ENCODE data around the gene SLCO3A1.

Gene SLCO3A1

GRCh38 chr15:91936927-91937326 lies 83.4 kb downstream of the SLCO3A1 start:
- DNase-seq: no peak

DNA sequence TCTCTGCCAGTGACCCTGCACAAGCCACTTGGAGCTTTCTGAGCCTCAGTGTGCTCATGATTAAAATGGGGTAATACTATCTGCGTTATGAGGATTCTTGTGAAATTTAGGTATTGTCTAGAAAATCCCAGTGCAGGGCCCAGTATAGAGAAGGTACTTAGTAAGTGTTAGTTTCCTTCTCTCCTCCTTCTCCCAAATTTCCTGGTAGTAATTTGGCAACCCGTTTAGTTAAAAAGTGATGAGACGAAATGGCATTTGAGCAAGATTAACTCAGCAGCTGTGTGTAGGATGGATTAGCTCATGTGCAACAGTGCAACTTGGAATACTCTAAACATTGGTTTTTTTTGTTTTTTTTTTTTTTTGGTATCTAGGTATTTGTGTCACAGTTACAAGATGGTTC lies 84.6 kb downstream of the SLCO3A1 start:
- no peak for DNase-seq

GRCh38 chr15:91939403-91939831 lies 85.9 kb downstream of the SLCO3A1 start:
- DNase-seq: no peak

DNA sequence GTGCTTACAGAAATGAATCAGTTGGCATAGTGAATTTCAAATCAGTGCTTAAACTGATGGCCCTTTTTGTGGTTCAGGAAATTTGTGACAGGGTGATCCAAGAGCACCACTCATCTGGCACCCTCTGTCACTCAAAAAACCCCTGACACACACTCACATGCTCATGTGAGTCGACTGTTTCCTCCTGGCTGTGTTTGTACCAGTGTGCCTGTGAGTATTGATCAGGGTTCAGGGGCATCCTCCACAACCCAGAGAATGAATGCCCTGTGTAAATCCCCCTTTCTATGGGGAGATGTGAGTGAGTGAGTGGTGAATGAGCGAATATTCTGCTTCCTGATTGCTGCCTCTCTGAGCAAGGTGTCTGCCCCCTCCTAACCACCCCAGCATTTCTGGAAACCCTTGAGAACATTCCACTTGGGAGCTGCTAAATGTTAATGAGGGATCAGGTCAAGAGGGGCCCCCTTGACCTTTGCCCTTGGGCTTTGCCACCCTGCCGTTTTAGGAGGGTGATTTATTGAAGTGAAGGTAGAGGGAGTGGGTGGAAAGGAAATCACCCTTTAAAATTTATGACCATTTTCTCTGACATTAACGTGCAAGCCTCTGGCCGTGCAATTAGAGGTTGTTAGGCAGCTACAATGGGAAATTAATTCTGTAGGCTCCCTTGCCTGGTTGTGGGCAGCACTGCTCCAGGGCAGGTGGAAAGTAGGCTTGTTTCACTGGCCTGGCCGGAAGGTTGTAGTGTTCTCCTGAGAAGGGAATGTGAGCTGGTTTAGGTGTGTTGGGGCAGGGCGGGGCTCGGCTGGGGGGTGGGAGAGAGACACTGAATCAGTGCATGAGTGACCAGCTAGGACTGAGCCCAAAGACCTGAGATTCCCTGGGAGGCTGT lies 87.2 kb downstream of the SLCO3A1 start:
- DNase-seq: no peak

- DNase-seq: no peak
Measured at GRCh38 chr15:91941871-91942658, 88.6 kb downstream of the SLCO3A1 start.

DNA sequence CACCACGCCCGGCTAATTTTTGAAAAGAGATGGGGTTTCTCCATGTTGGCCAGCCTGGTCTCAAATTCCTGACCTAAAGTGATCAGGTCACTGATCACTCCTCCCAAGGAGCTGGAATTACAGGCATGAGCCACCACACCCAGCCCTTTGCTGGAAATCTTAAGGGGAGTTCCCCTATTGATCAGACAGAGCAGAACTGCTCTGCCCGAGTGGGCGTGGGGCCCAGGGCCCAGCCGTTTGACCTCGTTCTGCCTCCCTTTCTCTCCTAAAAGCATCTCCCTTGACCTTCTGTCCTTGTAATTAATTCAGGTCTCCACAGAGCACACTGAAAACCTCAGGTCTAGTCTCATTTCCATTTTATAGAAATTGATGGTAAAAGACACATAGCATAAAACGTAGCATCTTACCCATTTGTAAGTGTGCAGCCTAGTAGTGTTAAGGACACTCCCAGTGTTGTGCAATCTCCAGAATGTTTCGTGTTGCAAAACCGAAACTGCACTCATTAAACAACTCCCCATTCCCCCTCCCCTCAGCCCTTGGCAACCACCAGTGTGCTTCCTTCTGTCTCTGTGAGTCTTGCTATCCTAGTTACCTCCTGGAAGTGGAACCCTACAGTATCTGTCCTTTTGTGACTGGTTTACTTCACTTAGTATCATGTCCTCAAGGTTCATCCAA lies 89.3 kb downstream of the SLCO3A1 start:
- peak in 9 of 56 donors; percentile 8 to 42 (median 21) for DNase-seq

DNA sequence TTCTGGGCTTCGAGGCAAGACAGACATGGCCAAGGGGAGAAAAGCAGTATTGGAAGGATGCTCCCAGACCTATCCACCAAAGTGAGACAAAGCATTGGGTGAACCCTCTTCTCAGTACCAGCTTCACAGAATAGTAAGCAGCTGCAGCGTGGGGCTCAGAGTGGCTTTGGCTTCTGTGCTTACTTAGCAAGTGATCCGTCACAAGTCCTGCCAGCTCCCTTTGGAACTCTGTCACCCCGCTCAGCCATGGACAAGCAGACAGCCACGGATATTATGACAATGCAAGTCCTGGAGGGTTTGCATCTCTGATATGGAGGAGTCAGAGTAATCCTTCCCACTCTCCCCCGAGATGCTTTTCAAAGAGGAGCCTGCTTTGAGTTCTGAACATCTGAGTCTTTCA lies 90.8 kb downstream of the SLCO3A1 start:
- peak in 7 of 56 donors; percentile 6 to 23 (median 16) for DNase-seq

GRCh38 chr15:91945385-91945784 lies 91.9 kb downstream of the SLCO3A1 start:
- no peak for DNase-seq

- DNase-seq: no peak
Measured at GRCh38 chr15:91946075-91946474, 92.6 kb downstream of the SLCO3A1 start.

DNA sequence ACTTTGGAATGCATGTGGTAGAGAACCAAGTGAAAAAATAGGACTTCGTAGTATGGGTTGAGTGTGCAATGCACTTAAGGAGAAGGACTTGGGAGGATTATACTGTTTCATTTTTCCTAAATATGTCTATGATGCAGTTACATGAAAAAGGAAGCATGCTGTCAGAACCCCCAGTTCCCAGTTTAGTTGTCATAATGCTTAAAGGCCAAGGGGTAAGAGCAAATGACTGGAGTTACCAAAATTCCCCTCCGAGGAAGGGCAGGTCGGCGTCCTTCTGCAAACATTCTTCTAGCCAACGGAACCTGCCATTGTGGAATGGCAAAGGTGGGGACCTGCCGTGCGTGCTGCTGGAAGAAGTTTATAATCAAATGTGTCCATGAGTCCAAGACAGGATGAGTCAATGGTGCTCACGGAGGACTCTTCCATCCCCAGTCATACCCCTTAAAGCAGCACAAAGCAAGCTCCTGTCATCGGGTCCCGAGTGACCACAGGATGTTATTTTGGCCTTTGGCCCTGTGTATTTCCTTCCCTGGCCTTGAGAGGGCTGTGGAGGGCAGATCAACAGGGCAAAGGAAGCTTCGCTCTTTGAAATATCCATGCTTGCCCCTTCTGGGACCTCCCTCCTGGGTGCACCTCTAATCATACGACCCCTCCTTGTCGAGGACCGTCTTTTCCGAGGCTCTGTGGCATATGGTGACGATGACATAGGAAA lies 93.2 kb downstream of the SLCO3A1 start:
- DNase-seq: peak in 1 of 56 donors; percentile 6

GRCh38 chr15:91947293-91947679 lies 93.8 kb downstream of the SLCO3A1 start:
- no peak for DNase-seq

- DNase-seq: no peak
Measured at GRCh38 chr15:91947683-91948608, 94.4 kb downstream of the SLCO3A1 start.

- DNase-seq: no peak
Measured at GRCh38 chr15:91949361-91949760, 95.9 kb downstream of the SLCO3A1 start.

- DNase-seq: no peak
Measured at GRCh38 chr15:91950054-91950453, 96.5 kb downstream of the SLCO3A1 start.

- no peak for DNase-seq
Measured at GRCh38 chr15:91950631-91951329, 97.3 kb downstream of the SLCO3A1 start.

- DNase-seq: no peak
Measured at GRCh38 chr15:91952216-91952615, 98.7 kb downstream of the SLCO3A1 start.

GRCh38 chr15:91953432-91953831 lies 99.9 kb downstream of the SLCO3A1 start:
- DNase-seq: no peak

DNA sequence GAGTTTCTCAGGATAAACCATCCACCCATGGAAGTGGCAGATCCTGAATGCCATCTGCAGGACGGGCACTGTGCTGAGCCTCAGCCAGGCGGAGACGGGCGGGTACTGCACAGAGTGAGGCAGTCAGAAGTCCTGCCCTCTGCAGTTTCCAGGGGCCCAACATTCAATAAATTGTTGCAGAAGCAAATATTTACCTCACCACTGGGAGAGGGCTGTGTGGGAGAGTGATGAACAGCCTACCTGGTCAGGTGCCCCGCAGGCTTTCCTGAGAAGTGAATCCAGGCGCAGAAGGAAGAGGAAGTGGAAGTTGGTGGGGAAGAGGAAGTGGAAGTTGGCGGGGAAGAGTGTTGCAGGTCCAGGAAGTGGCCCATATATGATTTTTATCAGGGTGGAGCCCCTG lies 100.8 kb downstream of the SLCO3A1 start:
- DNase-seq: no peak

- no peak for DNase-seq
Measured at GRCh38 chr15:91956026-91956723, 102.7 kb downstream of the SLCO3A1 start.
